ENCODE measurements around the gene EVC2. TPM values are rescaled to one million over a fixed set of nuclear protein-coding genes. Genes with fewer than 3 reads are reported as not detected.

Gene EVC2
- total RNA-seq, 4 donors from 2014 or later, result 15.7 to 24.5 (median 17.2) TPM

DNA sequence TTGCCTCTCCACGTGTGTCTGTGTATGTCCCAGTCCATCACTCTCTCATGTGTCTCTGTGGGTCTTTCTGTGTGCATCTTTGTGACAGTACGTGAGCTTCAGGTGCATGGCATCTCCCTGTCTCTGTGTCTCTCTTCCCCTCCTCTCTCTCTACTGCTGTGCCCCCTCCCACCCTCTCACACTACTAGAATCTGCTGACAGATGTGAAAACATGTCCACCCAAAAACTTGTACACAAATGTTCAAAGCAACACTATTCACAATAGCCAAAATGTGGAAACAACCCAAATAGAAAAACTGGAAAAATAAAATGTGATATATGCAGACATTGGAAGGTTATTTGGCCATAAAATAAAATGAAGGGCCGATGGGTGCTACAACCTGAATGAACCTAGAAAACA is 12.6 kb upstream of the EVC2 start:
- no peak for DNase-seq
- Histone ChIP-seq H3K4me3 (replicated peaks in 1 of 3) (no peak overlapping the region), H3K9me3 (no peaks in the 10 kb centered on the region), H3K4me1 (peaks cover 0 to 11% of the 10 kb centered on the region in 2 donors), H3K27ac (no peak overlapping the region), H3K27me3 (no peaks in the 10 kb centered on the region), H3K36me3 (no peaks in the 10 kb centered on the region)
- 92 to 93% methylated on average over 3 of the region's 3 CpGs for WGBS, 2 donors
- intact Hi-C loops (cut with DNase I), result no loop called here
- TF ChIP-seq, protein P1, sequence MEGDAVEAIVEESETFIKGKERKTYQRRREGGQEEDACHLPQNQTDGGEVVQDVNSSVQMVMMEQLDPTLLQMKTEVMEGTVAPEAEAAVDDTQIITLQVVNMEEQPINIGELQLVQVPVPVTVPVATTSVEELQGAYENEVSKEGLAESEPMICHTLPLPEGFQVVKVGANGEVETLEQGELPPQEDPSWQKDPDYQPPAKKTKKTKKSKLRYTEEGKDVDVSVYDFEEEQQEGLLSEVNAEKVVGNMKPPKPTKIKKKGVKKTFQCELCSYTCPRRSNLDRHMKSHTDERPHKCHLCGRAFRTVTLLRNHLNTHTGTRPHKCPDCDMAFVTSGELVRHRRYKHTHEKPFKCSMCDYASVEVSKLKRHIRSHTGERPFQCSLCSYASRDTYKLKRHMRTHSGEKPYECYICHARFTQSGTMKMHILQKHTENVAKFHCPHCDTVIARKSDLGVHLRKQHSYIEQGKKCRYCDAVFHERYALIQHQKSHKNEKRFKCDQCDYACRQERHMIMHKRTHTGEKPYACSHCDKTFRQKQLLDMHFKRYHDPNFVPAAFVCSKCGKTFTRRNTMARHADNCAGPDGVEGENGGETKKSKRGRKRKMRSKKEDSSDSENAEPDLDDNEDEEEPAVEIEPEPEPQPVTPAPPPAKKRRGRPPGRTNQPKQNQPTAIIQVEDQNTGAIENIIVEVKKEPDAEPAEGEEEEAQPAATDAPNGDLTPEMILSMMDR (IDR thresholded peaks at IDR 0.05), result no peak
- TF ChIP-seq POLR2A (IDR thresholded peaks at IDR 0.05), result no peak

DNA sequence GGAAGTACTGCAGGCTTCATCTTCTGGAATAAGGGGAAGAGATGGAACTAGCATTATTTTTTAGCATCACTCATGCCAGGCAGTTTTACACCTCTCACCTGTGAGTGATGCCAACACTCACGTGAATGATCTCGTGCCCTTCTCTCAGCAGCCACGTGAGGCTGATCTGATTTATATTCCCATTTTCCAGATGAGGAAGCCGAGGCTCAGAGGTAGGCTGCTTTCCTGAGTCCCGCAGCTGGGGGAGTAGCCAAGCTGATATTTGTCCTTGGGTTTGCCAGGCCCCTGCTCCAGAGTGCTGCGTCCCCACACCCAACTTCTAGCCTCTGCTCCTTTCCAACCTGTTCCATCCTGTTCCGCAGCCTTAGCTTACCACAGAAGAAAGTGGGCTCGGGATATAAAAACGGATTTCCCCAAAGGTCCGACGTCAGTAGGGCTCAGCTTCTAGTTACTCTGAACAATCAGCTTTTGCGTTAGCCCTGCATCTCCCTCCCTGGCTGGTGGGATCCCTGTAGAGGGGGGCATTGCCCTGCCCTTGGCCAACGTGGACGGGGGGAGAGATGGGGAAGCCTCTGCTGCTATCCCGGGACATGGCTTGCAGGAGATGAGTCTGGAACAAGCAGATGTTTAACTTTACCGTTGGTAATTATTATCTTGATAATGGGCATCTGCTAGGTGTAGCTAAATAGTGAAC is 11.9 kb upstream of the EVC2 start:
- H3K36me3 ChIP-seq, result no peaks in the 10 kb centered on the region

DNA sequence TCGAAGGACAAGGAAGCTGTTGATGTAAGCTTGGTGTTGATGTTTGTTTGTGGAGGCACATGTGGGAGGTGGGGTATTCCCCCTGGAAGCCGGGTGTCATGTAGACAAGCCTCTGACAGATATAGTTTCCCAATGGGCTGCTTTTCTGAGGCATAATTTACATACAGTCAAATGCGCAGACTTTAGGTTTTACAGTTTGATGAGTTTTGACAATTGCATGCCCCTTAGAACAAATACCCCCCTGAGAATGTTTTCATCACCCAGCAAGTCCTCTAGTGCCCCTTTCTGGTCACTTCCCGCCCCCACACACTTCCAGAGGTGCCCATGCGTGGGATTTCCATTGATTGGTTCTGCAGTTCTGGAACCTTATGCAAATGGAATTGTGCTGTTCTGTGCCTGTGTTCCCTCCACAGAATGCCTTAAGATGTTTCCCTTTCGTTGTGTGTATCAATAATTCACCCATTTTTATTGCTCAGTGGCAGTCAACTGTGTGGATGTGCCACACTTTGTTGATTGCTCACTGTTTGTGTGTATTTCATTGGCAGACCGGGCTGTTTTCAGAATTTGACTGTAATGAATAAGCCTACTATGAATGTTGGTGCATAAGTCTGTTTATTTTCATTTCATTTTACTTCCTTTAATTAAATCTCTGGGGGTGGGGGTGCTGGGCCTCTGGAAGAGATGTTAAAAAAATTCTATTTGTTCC is 11.1 kb upstream of the EVC2 start:
- H3K9me3 ChIP-seq, result no peaks in the 10 kb centered on the region
- no peak overlapping the region for H3K27ac ChIP-seq
- 84% methylated on average over 7 of the region's 7 CpGs for WGBS, 2 donors
- DNase-seq, result no peak
- no peaks in the 10 kb centered on the region for H3K36me3 ChIP-seq
- intact Hi-C loops (cut with DNase I), result no loop called here
- no peaks in the 10 kb centered on the region for H3K27me3 ChIP-seq
- H3K4me3 ChIP-seq (replicated peaks in 1 of 3), result no peak overlapping the region
- TF ChIP-seq POLR2A (IDR thresholded peaks at IDR 0.05), result no peak
- TF ChIP-seq, protein P1 (IDR thresholded peaks at IDR 0.05), result no peak
- peaks cover 0 to 11% of the 10 kb centered on the region in 2 donors for H3K4me1 ChIP-seq

More for the DNA sequence above, 11.9 kb upstream of the EVC2 start:
- no peaks in the 10 kb centered on the region for H3K9me3 ChIP-seq
- H3K4me1 ChIP-seq, result peaks cover 0 to 11% of the 10 kb centered on the region in 2 donors
- H3K4me3 ChIP-seq (replicated peaks in 1 of 3), result no peak overlapping the region
- no peaks in the 10 kb centered on the region for H3K27me3 ChIP-seq
- H3K27ac ChIP-seq, result no peak overlapping the region
- no peak for DNase-seq
- TF ChIP-seq POLR2A (IDR thresholded peaks at IDR 0.05), result no peak
- TF ChIP-seq, protein P1 (IDR thresholded peaks at IDR 0.05), result no peak
- intact Hi-C loops (cut with DNase I), result no loop called here
- whole genome bisulfite sequencing, 2 donors, result 87 to 92% methylated on average over 15 to 16 of the region's 16 CpGs

DNA sequence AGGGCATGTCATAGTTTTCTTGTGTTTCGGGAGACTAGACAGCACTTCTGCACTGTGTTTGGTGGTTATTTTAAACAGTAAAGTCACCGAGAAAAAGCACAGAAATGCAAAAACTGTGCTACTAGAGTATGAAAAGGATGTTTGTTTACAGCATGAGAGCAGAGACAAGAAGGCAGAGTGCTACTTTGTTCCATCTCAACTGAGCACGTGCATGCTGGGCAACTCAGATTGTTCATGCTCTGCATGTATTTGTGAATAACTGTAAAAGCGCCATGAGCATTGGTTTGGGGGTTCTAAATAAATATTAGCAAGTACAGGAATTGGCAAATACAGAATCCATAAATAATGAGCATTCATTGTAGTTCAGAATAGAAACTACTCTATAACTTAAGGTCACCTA is 10.1 kb upstream of the EVC2 start:
- Histone ChIP-seq H3K9me3 (no peaks in the 10 kb centered on the region), H3K36me3 (no peaks in the 10 kb centered on the region), H3K4me1 (peaks cover 0 to 11% of the 10 kb centered on the region in 2 donors), H3K27ac (no peak overlapping the region), H3K4me3 (replicated peaks in 1 of 3) (no peak overlapping the region), H3K27me3 (no peaks in the 10 kb centered on the region)
- intact Hi-C loops (cut with DNase I), result no loop called here
- 84 to 87% methylated on average over 4 of the region's 4 CpGs for WGBS, 2 donors
- no peak for DNase-seq
- TF ChIP-seq POLR2A (IDR thresholded peaks at IDR 0.05), result no peak
- TF ChIP-seq, protein P1 (IDR thresholded peaks at IDR 0.05), result no peak
